ENCODE measurements around the gene EYS.

- no peak for TF ChIP-seq CTCF (IDR thresholded peaks at IDR 0.05)
- TF ChIP-seq POLR2AphosphoS5 (IDR thresholded peaks at IDR 0.05) = no peak
These were observed 1115.9 kb downstream of the EYS start for GRCh38 chr6:64590965-64591675.
